ENCODE results near the gene SMAP1. TPM values are rescaled to one million over a fixed set of nuclear protein-coding genes. Genes with fewer than 3 reads are reported as not detected.

SMAP1 gene
- total and polyA plus RNA-seq, 9 of the 15 experiments (the other 6 are each of a cell fraction or from before 2014, with no cell fraction given): 11.4 to 26.4 (median 15.5) TPM

DNA sequence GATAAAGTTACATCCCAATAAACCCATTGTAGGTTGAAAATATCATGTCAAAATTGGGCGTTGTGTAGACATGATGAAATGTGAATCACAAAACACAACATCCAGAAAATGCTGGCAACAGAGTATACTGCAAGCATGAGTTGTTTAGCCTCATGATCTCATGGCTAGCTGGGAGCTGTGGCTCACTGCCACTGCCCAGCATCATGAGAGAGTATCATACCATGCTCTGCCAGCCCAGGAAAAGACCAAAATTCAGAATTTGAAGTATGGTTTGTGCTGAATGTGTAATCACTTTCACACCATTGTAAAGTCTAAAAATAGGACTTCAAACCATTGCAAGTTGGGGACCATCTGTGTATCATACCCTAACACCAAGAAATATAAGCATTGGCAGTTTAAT lies 45.2 kb upstream of the SMAP1 start:
- H3K27me3 ChIP-seq (ENCODE audit: control insufficient read depth in 2 of 2, insufficient read depth in 2 of 2, low read length in 2 of 2): peaks cover 0 to 1% of the 10 kb centered on the region in 2 experiments; a peak in 1 of 5 replicates
- 0% methylated on average over 1 of the region's 1 CpG for WGBS (ENCODE audit: insufficient coverage, low coverage, missing lambda C conversion rate)
- H3K79me2 ChIP-seq (ENCODE audit: control insufficient read depth, insufficient read depth, low read length): no peaks in the 10 kb centered on the region
- BruUV-seq (replicated peaks): no TSS peak
- no peak overlapping the region for H2AFZ ChIP-seq (ENCODE audit: low read depth, low read length)
- H3K4me1 ChIP-seq (replicated peaks in 1 of 2; ENCODE audit: control insufficient read depth in 2 of 2, insufficient read depth in 2 of 2, low read length in 2 of 2): no peaks in the 10 kb centered on the region
- ATAC-seq: no peak
- intact Hi-C loops (cut with micrococcal nuclease) (no loop called here), in situ Hi-C loops (cut with MboI) (no loop called here)
- H3K4me2 ChIP-seq (ENCODE audit: insufficient read depth, low read length): no peak overlapping the region
- H3K9me3 ChIP-seq (replicated peaks; ENCODE audit: control insufficient read depth, insufficient read depth, low read depth, low read length): peaks cover 2% of the 10 kb centered on the region; the same call in 1 of the 2 replicates
- TF ChIP-seq, protein P1, sequence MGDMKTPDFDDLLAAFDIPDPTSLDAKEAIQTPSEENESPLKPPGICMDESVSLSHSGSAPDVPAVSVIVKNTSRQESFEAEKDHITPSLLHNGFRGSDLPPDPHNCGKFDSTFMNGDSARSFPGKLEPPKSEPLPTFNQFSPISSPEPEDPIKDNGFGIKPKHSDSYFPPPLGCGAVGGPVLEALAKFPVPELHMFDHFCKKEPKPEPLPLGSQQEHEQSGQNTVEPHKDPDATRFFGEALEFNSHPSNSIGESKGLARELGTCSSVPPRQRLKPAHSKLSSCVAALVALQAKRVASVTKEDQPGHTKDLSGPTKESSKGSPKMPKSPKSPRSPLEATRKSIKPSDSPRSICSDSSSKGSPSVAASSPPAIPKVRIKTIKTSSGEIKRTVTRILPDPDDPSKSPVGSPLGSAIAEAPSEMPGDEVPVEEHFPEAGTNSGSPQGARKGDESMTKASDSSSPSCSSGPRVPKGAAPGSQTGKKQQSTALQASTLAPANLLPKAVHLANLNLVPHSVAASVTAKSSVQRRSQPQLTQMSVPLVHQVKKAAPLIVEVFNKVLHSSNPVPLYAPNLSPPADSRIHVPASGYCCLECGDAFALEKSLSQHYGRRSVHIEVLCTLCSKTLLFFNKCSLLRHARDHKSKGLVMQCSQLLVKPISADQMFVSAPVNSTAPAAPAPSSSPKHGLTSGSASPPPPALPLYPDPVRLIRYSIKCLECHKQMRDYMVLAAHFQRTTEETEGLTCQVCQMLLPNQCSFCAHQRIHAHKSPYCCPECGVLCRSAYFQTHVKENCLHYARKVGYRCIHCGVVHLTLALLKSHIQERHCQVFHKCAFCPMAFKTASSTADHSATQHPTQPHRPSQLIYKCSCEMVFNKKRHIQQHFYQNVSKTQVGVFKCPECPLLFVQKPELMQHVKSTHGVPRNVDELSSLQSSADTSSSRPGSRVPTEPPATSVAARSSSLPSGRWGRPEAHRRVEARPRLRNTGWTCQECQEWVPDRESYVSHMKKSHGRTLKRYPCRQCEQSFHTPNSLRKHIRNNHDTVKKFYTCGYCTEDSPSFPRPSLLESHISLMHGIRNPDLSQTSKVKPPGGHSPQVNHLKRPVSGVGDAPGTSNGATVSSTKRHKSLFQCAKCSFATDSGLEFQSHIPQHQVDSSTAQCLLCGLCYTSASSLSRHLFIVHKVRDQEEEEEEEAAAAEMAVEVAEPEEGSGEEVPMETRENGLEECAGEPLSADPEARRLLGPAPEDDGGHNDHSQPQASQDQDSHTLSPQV (IDR thresholded peaks at IDR 0.05): no peak
- TF ChIP-seq E2F3 (CRISPR knock-in tag; IDR thresholded peaks at IDR 0.05) (no peak), ZNF75A (CRISPR knock-in tag; IDR thresholded peaks at IDR 0.05) (no peak), ZNF707 (CRISPR knock-in tag; conservative IDR thresholded peaks at IDR 0.05) (no peak), FOXA3 (CRISPR knock-in tag; conservative IDR thresholded peaks at IDR 0.05 in 1 of 2, IDR thresholded peaks at IDR 0.05 in 1 of 2) (no peak), SMARCA4 (IDR thresholded peaks at IDR 0.05) (no peak)
- TF ChIP-seq, protein P2, sequence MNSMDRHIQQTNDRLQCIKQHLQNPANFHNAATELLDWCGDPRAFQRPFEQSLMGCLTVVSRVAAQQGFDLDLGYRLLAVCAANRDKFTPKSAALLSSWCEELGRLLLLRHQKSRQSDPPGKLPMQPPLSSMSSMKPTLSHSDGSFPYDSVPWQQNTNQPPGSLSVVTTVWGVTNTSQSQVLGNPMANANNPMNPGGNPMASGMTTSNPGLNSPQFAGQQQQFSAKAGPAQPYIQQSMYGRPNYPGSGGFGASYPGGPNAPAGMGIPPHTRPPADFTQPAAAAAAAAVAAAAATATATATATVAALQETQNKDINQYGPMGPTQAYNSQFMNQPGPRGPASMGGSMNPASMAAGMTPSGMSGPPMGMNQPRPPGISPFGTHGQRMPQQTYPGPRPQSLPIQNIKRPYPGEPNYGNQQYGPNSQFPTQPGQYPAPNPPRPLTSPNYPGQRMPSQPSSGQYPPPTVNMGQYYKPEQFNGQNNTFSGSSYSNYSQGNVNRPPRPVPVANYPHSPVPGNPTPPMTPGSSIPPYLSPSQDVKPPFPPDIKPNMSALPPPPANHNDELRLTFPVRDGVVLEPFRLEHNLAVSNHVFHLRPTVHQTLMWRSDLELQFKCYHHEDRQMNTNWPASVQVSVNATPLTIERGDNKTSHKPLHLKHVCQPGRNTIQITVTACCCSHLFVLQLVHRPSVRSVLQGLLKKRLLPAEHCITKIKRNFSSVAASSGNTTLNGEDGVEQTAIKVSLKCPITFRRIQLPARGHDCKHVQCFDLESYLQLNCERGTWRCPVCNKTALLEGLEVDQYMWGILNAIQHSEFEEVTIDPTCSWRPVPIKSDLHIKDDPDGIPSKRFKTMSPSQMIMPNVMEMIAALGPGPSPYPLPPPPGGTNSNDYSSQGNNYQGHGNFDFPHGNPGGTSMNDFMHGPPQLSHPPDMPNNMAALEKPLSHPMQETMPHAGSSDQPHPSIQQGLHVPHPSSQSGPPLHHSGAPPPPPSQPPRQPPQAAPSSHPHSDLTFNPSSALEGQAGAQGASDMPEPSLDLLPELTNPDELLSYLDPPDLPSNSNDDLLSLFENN (IDR thresholded peaks at IDR 0.05; ENCODE audit: low read depth in 2 of 2, low read length in 2 of 2): no peak
- TF ChIP-seq, protein P3, sequence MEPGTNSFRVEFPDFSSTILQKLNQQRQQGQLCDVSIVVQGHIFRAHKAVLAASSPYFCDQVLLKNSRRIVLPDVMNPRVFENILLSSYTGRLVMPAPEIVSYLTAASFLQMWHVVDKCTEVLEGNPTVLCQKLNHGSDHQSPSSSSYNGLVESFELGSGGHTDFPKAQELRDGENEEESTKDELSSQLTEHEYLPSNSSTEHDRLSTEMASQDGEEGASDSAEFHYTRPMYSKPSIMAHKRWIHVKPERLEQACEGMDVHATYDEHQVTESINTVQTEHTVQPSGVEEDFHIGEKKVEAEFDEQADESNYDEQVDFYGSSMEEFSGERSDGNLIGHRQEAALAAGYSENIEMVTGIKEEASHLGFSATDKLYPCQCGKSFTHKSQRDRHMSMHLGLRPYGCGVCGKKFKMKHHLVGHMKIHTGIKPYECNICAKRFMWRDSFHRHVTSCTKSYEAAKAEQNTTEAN (CRISPR knock-in tag; IDR thresholded peaks at IDR 0.05): no peak
- no peak overlapping the region for H3K9ac ChIP-seq (ENCODE audit: insufficient read depth in 1 of 2, low read depth in 2 of 2, low read length in 2 of 2)
- POLR2A ChIA-PET: no interaction called here
- no peaks in the 10 kb centered on the region for H4K20me1 ChIP-seq (replicated peaks; ENCODE audit: control insufficient read depth, insufficient read depth, low read length)
- H3K27ac ChIP-seq (ENCODE audit: extremely low read depth, low read depth, low read length): no peak overlapping the region
- no peaks in the 10 kb centered on the region for H3K36me3 ChIP-seq (ENCODE audit: control insufficient read depth, insufficient read depth, low read length)
- FAIRE-seq: no peak
- CTCF ChIA-PET (ENCODE audit: low intra/inter-chr PET ratio): no interaction called here
- DNase-seq (ENCODE audit: extremely low read depth in 1 of 4, low spot score in 3 of 4): no peak
- no peaks in the 10 kb centered on the region for H3K9me1 ChIP-seq (ENCODE audit: control insufficient read depth, insufficient read depth, low read length)
- H3K4me3 ChIP-seq: no peak overlapping the region

Measured in K562 (cell line).